Ishikawa (cell line): ENCODE results near the gene BLOC1S4.
A peak's percentile ranks its signal among the peaks of the same experiment; 100 is the strongest.

ENCODE experiments used
- CEBPB ChIP-seq: IDR thresholded peaks from 2 replicates; pipeline ENCODE4 v1.6.1; 2012
- CREB1 ChIP-seq: IDR thresholded peaks from 2 replicates; pipeline ENCODE4 v1.6.1; 2012; ENCODE audit warnings: low read depth
- EGR1 ChIP-seq: IDR thresholded peaks from 2 replicates; pipeline ENCODE4 v1.6.1; 2012
- EP300 ChIP-seq: IDR thresholded peaks from 2 replicates; pipeline ENCODE4 v1.6.1; 2012; ENCODE audit warnings: borderline replicate concordance
- FOXM1 ChIP-seq: IDR thresholded peaks from 2 replicates; pipeline ENCODE4 v1.6.1; 2012; ENCODE audit warnings: low read depth, borderline replicate concordance
- NFIC ChIP-seq: IDR thresholded peaks from 2 replicates; pipeline ENCODE4 v1.6.1; 2012
- RAD21 ChIP-seq: IDR thresholded peaks from 2 replicates; pipeline ENCODE4 v1.6.1; 2012; ENCODE audit warnings: low read depth
- TAF1 ChIP-seq: IDR thresholded peaks from 2 replicates; pipeline ENCODE4 v1.6.1; 2012; ENCODE audit warnings: low read depth, mild to moderate bottlenecking
- TCF12 ChIP-seq: IDR thresholded peaks from 2 replicates; pipeline ENCODE4 v1.6.1; 2012; ENCODE audit warnings: low read depth
- TEAD4 ChIP-seq: IDR thresholded peaks from 2 replicates; pipeline ENCODE4 v1.6.1; 2012
- YY1 ChIP-seq: IDR thresholded peaks from 2 replicates; pipeline ENCODE4 v1.6.1; 2012; ENCODE audit warnings: low read depth
- ZBTB7A ChIP-seq: IDR thresholded peaks from 2 replicates; pipeline ENCODE4 v1.6.1; 2012; ENCODE audit warnings: low read depth
- TF ChIP-seq, protein P1 (sequence below): IDR thresholded peaks from 2 replicates; pipeline ENCODE4 v1.6.1; 2012
- TF ChIP-seq, protein P2 (sequence below): IDR thresholded peaks from 2 replicates; pipeline ENCODE4 v1.6.1; 2012
- TF ChIP-seq, protein P3 (sequence below): IDR thresholded peaks from 2 replicates; pipeline ENCODE4 v1.6.1; 2012; ENCODE audit warnings: low read depth, mild to moderate bottlenecking

Gene BLOC1S4

DNA sequence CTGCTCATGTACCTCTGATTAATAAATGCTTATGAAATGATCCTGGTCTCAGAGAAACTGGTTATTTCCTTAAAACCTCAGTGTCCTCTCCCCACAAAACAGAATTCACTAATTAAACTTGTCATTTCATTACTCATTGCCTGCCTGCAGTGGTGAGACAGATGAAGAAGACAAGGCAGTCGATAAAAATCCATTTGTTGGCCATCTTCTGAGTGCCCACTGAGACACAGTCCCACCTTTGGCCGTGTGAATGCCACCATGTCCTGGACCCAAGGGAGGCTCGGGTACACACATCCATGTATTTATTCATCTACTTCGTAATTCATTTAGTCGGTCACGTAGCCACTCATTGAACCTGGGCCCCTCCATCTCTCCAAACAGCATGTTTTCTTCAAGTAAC, 18.8 kb upstream of the BLOC1S4 start:
- no peak for TF ChIP-seq TEAD4
- TF ChIP-seq, protein P1, sequence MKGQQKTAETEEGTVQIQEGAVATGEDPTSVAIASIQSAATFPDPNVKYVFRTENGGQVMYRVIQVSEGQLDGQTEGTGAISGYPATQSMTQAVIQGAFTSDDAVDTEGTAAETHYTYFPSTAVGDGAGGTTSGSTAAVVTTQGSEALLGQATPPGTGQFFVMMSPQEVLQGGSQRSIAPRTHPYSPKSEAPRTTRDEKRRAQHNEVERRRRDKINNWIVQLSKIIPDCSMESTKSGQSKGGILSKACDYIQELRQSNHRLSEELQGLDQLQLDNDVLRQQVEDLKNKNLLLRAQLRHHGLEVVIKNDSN: no peak
- TF ChIP-seq CREB1: no peak
- TF ChIP-seq, protein P2, sequence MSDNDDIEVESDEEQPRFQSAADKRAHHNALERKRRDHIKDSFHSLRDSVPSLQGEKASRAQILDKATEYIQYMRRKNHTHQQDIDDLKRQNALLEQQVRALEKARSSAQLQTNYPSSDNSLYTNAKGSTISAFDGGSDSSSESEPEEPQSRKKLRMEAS: no peak
- TF ChIP-seq FOXM1: no peak
- TF ChIP-seq EGR1: no peak
- TF ChIP-seq TAF1: no peak
- TF ChIP-seq ZBTB7A: no peak

DNA sequence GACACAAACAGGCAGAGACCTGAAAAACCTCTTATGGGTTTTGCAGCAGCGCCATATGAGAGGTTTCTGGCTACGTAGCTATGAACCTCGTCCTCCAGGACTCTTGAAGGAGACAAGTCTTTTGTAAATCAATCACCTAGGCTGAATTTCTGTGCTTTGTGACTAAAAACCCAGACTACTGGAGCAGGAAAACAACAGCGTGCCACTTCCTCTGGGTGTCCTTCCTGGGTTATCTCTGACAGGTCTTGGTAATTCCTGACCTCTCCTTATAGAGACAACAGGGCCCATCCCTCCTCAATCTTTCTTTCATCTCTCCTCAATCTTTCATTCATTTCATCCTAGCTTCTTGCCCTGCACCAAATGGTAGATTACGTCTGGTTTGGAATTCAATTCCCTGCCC, 16.6 kb upstream of the BLOC1S4 start:
- TF ChIP-seq EGR1 (no peak), TEAD4 (no peak), TCF12 (no peak), TAF1 (no peak), NFIC (no peak), ZBTB7A (no peak), RAD21 (no peak), EP300 (no peak), YY1 (no peak), CREB1 (no peak), FOXM1 (no peak), CEBPB (no peak)
- TF ChIP-seq, protein P2: no peak
- TF ChIP-seq, protein P1: no peak
- TF ChIP-seq, protein P3, sequence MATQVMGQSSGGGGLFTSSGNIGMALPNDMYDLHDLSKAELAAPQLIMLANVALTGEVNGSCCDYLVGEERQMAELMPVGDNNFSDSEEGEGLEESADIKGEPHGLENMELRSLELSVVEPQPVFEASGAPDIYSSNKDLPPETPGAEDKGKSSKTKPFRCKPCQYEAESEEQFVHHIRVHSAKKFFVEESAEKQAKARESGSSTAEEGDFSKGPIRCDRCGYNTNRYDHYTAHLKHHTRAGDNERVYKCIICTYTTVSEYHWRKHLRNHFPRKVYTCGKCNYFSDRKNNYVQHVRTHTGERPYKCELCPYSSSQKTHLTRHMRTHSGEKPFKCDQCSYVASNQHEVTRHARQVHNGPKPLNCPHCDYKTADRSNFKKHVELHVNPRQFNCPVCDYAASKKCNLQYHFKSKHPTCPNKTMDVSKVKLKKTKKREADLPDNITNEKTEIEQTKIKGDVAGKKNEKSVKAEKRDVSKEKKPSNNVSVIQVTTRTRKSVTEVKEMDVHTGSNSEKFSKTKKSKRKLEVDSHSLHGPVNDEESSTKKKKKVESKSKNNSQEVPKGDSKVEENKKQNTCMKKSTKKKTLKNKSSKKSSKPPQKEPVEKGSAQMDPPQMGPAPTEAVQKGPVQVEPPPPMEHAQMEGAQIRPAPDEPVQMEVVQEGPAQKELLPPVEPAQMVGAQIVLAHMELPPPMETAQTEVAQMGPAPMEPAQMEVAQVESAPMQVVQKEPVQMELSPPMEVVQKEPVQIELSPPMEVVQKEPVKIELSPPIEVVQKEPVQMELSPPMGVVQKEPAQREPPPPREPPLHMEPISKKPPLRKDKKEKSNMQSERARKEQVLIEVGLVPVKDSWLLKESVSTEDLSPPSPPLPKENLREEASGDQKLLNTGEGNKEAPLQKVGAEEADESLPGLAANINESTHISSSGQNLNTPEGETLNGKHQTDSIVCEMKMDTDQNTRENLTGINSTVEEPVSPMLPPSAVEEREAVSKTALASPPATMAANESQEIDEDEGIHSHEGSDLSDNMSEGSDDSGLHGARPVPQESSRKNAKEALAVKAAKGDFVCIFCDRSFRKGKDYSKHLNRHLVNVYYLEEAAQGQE: no peak

DNA sequence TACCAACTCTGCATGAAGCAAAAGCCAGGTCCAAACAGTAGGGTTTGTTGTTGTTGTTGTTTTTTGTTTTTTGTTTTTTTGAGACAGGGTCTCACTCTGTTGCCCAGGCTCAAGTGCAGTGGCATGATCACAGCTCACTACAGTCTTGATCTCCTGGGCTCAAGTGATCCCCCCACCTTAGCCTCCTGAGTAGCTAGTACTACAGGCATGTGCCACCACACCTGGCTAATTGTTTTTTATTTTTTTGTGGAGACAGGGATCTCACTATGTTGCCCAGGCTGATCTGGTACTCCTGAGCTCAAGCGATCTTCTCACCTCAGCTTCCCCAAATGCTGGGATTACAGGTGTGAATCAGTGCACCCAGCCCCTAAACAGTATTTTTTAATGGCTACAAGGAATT, 16.1 kb upstream of the BLOC1S4 start:
- TF ChIP-seq NFIC (no peak), TCF12 (no peak), EP300 (no peak), ZBTB7A (no peak), YY1 (no peak)
- TF ChIP-seq, protein P2: no peak
- TF ChIP-seq, protein P1: no peak

DNA sequence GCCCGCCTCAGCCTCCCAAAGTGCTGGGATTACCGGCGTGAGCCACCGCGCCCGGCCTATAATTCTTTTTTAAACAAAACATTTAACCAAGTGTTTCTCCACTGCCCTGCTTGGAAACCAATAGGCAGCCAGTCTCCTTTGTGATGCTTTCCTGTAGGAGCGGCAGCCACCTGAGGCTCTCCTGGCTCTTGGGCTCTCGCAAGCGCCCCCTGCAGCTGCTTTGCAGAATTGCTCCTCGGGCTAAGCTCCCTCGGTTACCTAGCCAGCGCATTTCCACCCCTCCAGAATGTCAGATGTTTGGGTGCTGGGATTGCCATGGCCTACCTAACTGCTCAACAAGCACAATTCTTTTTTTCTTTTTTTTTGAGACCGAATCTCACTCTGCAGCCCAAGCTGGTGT, 14.6 kb upstream of the BLOC1S4 start:
- TF ChIP-seq RAD21 (peak; percentile 29; the same call in 1 of the 2 replicates), YY1 (no peak), EGR1 (no peak), EP300 (no peak), CEBPB (no peak), TCF12 (no peak)

DNA sequence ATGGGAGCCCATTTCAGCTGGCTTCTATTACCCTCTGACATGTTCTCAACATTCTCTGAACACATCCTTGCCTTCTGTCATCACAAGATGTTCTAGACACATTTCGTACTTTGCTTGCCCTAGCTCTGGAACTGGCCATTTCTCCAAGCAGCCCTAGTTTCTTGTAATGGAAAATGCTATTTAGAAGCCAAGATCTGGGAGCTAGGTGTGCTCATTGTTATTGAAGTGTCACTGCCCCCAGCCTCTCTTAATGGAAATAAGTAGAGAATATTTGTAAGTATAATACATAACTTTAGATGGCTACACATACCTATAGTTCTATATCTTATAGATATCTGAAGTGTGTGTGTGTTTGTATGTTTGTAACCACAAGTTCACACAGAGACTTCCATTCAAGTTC, 13.2 kb upstream of the BLOC1S4 start:
- TF ChIP-seq CREB1: no peak
- TF ChIP-seq, protein P3: no peak
- no peak for TF ChIP-seq FOXM1

DNA sequence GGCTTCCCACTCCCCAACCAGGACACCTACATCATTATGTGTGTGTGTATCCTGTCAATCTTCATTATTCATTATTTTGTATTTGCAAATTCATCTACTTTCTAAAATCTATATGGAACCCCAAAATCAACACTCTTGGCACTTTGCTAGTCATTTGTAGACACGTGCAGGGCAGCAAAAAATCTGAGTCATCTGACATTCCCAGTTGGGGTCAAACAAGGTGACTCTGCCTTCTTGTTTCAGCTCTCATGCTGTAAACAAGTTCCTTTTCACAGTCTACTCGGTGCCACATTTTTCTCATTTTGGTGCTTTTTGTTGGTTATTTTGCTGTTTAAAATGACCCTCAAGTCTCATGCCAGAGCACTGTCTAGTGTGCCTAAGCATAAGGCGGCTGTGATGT, 12.2 kb upstream of the BLOC1S4 start:
- TF ChIP-seq CEBPB (no peak), ZBTB7A (no peak), RAD21 (no peak), YY1 (no peak), NFIC (no peak), EGR1 (no peak), CREB1 (no peak), FOXM1 (no peak), EP300 (no peak), TAF1 (no peak), TCF12 (no peak), TEAD4 (no peak)
- TF ChIP-seq, protein P2: no peak
- TF ChIP-seq, protein P1: no peak
- TF ChIP-seq, protein P3: no peak
